ENCODE measurements around the gene TLE1. TPM values are rescaled to one million over a fixed set of nuclear protein-coding genes. Genes with fewer than 3 reads are reported as not detected.

TLE1 gene
- total RNA-seq, 1 donor = 9.0 TPM

DNA sequence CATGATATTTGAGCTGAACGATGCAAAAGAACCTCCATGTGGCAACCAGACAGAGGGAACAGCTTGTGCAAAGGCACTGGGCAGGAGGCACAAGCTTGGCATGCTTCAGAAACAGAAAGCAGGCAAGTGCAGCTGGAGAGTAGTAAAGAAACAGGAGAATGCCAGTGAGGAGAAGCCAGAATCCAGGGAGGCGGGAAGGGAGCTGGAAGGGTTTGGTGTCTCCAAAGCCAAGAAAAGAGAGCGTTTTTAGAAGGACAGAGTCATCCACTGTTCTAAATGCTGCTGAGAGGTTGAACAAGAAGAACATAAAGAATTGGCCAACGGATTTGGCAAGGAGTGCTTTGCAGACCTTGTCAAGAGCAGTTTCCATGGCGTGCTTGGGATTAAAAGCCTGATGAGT, 124.7 kb downstream of the TLE1 start:
- no peak for TF ChIP-seq CTCF (IDR thresholded peaks at IDR 0.05; ENCODE audit: extremely low read depth, low read depth, low read length)
- no peak overlapping the region for H3K4me3 ChIP-seq (ENCODE audit: insufficient read depth, low read length)
- peaks cover 34% of the 10 kb centered on the region for H3K4me1 ChIP-seq (ENCODE audit: insufficient read depth, low read length)
- H3K27ac ChIP-seq (ENCODE audit: low read depth, low read length) = no peak overlapping the region
- no peak overlapping the region for H3K4me2 ChIP-seq (ENCODE audit: insufficient read depth, low read length)
- no peaks in the 10 kb centered on the region for H3K27me3 ChIP-seq (ENCODE audit: insufficient read depth, low read length)
- H3K9me3 ChIP-seq (ENCODE audit: low read depth, low read length) = no peaks in the 10 kb centered on the region
- H2AFZ ChIP-seq (ENCODE audit: low read length) = no peak overlapping the region
- no peak for DNase-seq (ENCODE audit: insufficient read length, low spot score, missing footprints)
- H3K79me2 ChIP-seq (ENCODE audit: insufficient read depth, low read length) = no peaks in the 10 kb centered on the region
- no peaks in the 10 kb centered on the region for H4K20me1 ChIP-seq (ENCODE audit: insufficient read depth, low read length)
- no peaks in the 10 kb centered on the region for H3K36me3 ChIP-seq (ENCODE audit: insufficient read depth, low read length)

GRCh38 chr9:81563739-81564138, 125.6 kb downstream of the TLE1 start:
- DNase-seq (ENCODE audit: insufficient read length, low spot score, missing footprints) = peak; percentile 32
- no peak overlapping the region for H3K27ac ChIP-seq (ENCODE audit: low read depth, low read length)
- no peak overlapping the region for H2AFZ ChIP-seq (ENCODE audit: low read length)
- H3K4me2 ChIP-seq (ENCODE audit: insufficient read depth, low read length) = no peak overlapping the region
- H3K9me3 ChIP-seq (ENCODE audit: low read depth, low read length) = no peaks in the 10 kb centered on the region
- H3K36me3 ChIP-seq (ENCODE audit: insufficient read depth, low read length) = no peaks in the 10 kb centered on the region
- no peak overlapping the region for H3K4me3 ChIP-seq (ENCODE audit: insufficient read depth, low read length)
- no peaks in the 10 kb centered on the region for H3K27me3 ChIP-seq (ENCODE audit: insufficient read depth, low read length)
- H4K20me1 ChIP-seq (ENCODE audit: insufficient read depth, low read length) = no peaks in the 10 kb centered on the region
- no peaks in the 10 kb centered on the region for H3K79me2 ChIP-seq (ENCODE audit: insufficient read depth, low read length)
- no peak for TF ChIP-seq CTCF (IDR thresholded peaks at IDR 0.05; ENCODE audit: extremely low read depth, low read depth, low read length)
- H3K4me1 ChIP-seq (ENCODE audit: insufficient read depth, low read length) = peaks cover 43% of the 10 kb centered on the region

GRCh38 chr9:81563020-81563407, 126.3 kb downstream of the TLE1 start:
- no peaks in the 10 kb centered on the region for H3K27me3 ChIP-seq (ENCODE audit: insufficient read depth, low read length)
- no peak overlapping the region for H3K4me2 ChIP-seq (ENCODE audit: insufficient read depth, low read length)
- H3K79me2 ChIP-seq (ENCODE audit: insufficient read depth, low read length) = no peaks in the 10 kb centered on the region
- DNase-seq (ENCODE audit: insufficient read length, low spot score, missing footprints) = no peak
- H3K36me3 ChIP-seq (ENCODE audit: insufficient read depth, low read length) = no peaks in the 10 kb centered on the region
- H3K9me3 ChIP-seq (ENCODE audit: low read depth, low read length) = no peaks in the 10 kb centered on the region
- no peak overlapping the region for H3K27ac ChIP-seq (ENCODE audit: low read depth, low read length)
- no peak overlapping the region for H3K4me3 ChIP-seq (ENCODE audit: insufficient read depth, low read length)
- H4K20me1 ChIP-seq (ENCODE audit: insufficient read depth, low read length) = no peaks in the 10 kb centered on the region
- peaks cover 50% of the 10 kb centered on the region for H3K4me1 ChIP-seq (ENCODE audit: insufficient read depth, low read length)
- TF ChIP-seq CTCF (IDR thresholded peaks at IDR 0.05; ENCODE audit: extremely low read depth, low read depth, low read length) = no peak
- H2AFZ ChIP-seq (ENCODE audit: low read length) = no peak overlapping the region

GRCh38 chr9:81562231-81563019, 126.9 kb downstream of the TLE1 start:
- Histone ChIP-seq H3K79me2 (ENCODE audit: insufficient read depth, low read length) (no peaks in the 10 kb centered on the region), H3K4me2 (ENCODE audit: insufficient read depth, low read length) (no peak overlapping the region), H3K9me3 (ENCODE audit: low read depth, low read length) (no peaks in the 10 kb centered on the region), H3K4me1 (ENCODE audit: insufficient read depth, low read length) (peaks cover 56% of the 10 kb centered on the region), H4K20me1 (ENCODE audit: insufficient read depth, low read length) (no peaks in the 10 kb centered on the region), H3K36me3 (ENCODE audit: insufficient read depth, low read length) (no peaks in the 10 kb centered on the region), H2AFZ (ENCODE audit: low read length) (peak overlapping the region; percentile 17), H3K4me3 (ENCODE audit: insufficient read depth, low read length) (no peak overlapping the region), H3K27me3 (ENCODE audit: insufficient read depth, low read length) (no peaks in the 10 kb centered on the region), H3K27ac (ENCODE audit: low read depth, low read length) (peak overlapping the region; percentile 31)
- no peak for DNase-seq (ENCODE audit: insufficient read length, low spot score, missing footprints)
- TF ChIP-seq CTCF (IDR thresholded peaks at IDR 0.05; ENCODE audit: extremely low read depth, low read depth, low read length) = no peak

All from osteoblast (primary cell).